ENCODE data around the gene P3R3URF.

GRCh38 chr1:46160212-46160611 is 16.1 kb downstream of the P3R3URF start:
- TF ChIP-seq, protein P1, sequence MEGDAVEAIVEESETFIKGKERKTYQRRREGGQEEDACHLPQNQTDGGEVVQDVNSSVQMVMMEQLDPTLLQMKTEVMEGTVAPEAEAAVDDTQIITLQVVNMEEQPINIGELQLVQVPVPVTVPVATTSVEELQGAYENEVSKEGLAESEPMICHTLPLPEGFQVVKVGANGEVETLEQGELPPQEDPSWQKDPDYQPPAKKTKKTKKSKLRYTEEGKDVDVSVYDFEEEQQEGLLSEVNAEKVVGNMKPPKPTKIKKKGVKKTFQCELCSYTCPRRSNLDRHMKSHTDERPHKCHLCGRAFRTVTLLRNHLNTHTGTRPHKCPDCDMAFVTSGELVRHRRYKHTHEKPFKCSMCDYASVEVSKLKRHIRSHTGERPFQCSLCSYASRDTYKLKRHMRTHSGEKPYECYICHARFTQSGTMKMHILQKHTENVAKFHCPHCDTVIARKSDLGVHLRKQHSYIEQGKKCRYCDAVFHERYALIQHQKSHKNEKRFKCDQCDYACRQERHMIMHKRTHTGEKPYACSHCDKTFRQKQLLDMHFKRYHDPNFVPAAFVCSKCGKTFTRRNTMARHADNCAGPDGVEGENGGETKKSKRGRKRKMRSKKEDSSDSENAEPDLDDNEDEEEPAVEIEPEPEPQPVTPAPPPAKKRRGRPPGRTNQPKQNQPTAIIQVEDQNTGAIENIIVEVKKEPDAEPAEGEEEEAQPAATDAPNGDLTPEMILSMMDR (IDR thresholded peaks at IDR 0.05; ENCODE audit: insufficient read depth, low read depth, low read length), result no peak
- TF ChIP-seq EZH2 (IDR thresholded peaks at IDR 0.05; ENCODE audit: insufficient read depth, low read length), result no peak
